ENCODE measurements around the gene FYN.

FYN gene

GRCh38 chr6:111765763-111766162, 107.5 kb downstream of the FYN start:
- DNase-seq = no peak

DNA sequence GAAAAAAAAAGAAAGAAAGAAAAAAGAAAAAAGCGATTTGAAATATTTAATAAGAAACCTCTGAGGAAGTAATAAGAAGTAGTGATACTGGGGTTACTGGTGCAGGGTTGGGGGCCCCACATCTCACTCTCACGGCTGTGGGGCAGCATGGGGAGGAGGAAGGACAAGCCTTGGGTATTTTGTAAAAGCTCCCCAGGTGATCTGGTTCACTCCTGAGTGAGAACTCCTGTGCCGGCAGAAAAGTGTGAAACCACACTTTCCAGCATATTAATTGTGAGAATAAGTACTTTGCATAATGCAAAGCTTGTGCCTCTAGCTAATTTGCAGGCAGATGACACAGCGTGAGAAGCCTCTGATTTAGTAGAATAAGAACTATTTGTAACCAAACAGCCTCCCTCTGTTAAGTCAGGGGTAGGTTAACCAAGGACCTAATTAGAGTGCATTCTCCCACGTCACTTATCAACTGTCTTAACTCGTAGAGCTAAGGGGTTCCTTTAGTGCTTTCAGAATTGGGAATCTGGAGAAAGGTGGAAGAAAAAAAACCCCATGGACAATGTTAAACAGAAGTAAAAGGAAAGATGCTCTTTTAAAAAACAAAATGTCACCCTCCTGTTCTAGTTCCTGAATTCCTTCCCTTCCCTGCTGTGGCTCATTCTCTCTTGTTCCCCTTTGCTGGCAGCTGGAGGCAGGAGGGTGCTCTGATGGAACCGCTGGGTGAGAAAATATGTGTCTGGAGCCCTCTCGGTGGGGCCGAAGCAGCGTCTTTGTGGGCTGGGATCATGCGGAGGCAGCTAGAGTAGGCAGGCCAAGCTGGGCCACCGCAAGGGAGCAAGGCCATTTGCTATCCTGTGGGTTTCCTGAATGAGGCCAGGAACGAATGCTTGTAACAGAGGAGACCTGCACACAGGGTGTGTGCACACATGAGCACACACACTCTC, 108.7 kb downstream of the FYN start:
- DNase-seq = peak; percentile 71

DNA sequence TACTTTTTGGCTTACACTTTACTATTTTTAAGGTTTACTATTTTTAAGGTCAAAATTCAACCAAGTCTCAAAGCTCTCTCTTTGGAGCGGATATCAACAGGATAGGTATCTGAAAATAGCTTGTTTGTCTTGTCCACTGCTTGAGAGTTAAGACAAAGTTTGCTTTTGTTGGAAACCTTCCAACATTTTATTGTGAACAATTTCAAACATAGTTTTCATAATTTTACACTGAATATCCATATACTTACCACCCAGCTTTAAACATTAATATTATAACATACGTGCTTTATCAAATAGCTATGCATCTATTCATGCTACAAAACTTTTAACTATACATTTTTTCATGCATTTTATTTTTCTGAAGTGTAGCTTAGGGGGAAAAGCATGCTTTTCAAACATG, 109.9 kb downstream of the FYN start:
- no peak for DNase-seq

- peak; percentile 51 for DNase-seq
Measured at GRCh38 chr6:111761783-111762312, 111.4 kb downstream of the FYN start.

DNA sequence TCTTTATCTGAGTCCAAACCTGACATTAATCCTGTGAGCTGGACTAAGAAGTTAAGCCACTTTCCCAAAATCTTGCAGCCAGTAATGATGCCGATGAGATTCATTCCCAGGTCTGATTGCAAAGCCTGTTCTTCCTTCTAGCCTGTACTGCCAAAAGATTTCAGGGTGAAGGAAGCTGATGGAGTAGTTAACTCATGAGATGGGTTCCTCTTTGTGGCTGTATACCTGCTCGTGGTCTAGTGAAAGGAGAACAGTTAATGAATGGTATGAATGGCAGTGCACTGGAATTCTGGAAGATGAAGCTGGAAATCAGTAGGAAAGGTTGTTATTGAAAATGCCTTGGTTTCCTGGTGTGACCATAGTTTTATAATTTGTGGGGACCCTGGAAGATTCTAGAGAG, 112.0 kb downstream of the FYN start:
- no peak for DNase-seq

DNA sequence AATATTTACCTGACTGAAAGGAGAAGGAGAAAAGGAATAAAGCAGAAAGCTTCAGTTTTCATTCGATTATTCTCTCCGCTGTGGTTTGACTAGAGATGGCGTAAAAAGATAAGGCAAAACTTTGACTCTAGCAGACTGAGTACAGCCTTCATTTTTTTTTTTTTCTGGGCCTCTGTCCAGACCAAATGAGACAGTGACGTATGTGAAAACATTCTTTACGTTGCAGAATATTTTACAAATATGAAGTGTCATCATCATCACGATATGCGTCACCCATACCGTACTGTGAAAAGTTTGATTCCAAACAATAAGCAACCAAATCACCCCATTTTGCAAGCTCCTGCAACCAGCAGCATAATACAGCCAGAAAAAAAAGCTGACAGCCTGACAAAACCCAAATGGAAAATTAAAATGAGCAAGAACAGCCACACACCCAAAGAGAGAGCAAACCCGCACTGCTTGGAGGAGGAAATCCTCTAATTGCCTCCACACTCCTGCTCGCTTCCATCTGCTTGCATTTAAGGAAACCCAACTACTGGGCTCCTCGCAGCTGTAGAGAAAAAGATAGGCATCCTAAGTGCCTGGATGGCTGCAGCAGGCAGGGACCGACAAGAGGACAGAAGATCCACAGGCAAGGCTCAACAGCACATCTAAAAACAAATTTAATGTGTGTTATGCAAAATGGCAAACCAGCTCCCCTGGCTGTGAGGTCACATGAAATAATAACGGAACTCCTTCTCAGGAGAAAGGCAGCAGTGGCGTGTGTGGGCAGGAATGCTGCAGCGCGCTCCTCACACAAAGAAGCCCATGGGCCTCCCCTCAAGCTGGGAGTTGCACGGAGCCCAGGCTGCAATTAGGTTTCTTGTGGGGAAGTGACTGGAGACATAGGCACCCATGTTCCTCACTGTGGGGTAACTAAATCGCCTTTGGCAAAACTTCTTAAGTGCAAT, 113.1 kb downstream of the FYN start:
- DNase-seq = no peak

GRCh38 chr6:111759331-111759835, 113.9 kb downstream of the FYN start:
- no peak for DNase-seq

- no peak for DNase-seq
Measured at GRCh38 chr6:111758608-111759329, 114.5 kb downstream of the FYN start.

- no peak for DNase-seq
Measured at GRCh38 chr6:111757342-111757741, 115.9 kb downstream of the FYN start.

DNA sequence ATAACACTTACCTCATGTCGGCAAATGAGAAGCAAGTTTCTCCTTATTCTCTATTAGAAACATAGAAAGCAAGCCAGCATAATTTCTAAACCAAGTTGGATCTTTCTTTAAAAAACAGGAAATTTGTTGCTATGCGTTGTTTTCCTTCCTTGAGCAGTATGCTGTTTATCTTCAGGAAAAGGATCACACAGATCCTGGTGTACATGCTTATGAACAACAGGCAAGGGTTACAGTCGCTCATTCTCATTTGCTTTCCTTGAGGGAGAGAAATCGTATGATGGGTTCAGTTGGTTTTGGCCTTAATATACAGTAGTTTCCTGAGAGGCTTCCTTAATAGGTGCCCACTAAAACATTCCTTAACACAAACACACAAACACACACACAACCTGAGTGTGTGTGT, 118.8 kb downstream of the FYN start:
- DNase-seq = no peak

DNA sequence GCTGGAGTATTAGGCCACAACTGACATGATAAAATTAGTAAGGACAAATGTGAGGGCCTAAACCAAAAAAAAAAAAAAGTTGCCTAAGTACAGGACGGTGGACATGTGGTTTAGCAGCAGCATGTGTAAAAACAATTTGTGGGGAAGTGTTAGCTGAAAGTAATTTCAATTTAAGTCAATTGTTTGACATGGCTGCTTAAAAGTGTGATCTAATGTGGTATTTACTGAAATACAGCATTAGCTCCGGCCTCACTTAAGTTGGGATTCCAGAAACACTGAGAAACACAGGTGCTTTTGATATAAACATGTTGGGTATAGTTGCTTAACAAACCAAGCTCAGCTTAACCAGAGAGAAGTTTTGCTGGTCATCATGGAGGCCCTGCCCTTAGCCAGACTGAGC, 119.7 kb downstream of the FYN start:
- DNase-seq = no peak

DNA sequence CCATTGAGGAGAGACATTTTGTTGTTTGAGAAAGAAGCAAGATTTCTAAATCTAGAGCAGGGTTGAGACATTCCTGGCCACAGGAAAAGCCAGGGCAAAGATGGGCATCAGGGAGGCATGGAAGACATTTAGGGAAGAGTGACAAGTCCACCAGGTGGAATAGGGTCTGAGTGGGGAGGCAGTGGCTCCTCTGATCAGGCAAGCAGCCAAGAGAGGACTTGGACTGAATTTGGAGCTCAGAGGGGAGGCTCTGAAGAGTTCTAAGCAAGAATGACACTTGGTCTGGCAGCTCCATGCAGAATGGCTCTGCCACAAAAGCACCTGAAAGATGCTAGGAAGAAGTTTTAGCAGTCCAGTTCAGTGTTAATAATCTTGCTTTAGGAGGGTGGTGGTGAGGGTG, 120.8 kb downstream of the FYN start:
- no peak for DNase-seq

DNA sequence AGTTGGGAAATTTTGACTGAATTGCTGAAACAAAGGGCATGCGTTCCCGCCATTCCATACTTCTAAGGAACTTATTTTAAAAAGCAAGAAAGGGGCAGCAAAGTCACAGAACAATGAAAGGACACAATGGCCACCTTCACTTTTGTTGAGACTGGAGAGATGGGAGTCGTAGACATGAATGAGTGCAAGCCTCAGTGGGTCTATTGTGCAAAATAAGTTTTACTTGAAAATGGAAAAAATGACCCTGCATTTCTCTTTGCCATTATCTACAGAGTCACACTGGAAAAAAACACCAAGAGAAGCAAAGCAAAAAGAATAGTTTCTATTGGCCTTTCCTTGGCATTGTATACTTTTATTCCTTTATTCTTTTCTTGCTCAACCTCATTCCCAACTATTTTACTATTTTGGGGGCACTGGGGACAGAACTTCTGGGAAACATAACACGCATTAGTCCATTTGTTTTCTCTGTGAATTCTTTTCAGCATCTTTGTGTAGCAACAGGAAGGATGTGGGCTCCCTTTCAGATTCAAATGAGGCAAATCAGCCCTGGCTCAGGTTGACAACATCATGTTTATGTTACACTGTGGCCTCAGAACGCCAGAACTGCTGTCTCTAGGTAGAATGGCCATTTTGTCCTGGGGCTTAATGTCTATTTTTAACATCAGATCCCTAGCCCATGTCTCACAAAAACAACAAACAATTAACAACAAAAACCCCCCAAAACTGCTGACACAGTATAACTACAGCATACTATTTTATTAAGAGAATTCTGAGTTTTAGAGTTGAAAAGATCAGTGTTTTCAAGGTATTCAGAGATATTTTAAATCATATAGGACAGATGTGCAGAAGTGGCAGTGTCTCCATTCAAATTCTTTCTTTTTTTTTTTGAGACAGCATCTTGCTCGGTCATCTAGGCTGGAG, 122.2 kb downstream of the FYN start:
- peak; percentile 27 for DNase-seq

DNA sequence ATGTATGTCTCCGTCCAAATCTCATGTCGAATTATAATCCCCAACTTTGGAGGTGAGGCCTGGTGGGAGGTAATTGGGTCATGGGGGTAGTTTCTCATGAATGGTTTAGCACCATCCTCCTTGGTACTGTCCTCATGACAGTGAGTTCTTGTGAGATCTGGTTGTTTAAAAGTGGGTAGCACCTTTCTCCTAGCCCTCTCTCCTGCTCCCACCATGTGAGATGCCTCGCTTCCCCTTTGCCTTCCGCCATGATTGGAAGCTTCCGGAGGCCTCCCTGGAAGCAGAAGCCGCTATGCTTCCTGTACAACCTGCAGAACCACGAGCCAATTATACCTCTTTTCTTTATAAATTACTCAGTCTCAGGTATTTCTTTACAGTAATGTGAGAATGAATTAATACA, 123.1 kb downstream of the FYN start:
- no peak for DNase-seq

- DNase-seq = no peak
Measured at GRCh38 chr6:111748231-111748647, 125.0 kb downstream of the FYN start.

DNA sequence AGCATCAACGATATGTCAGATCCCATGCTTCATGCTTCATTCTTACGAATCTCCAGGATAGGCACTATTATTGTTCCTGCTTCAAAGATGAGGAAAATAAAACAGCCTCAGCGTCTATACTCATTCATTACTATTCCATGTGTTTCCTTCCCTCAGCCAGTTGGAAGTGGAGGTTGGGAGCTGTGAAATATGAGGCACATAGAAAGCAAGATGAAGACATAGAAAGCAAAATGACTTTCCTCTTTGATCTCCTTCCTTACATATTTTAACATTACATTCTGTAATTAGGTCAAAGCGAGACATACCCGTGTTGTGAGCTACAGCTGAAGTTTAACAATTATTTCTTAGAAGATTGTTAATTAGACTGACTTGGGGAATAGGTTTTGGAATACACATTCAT, 125.4 kb downstream of the FYN start:
- DNase-seq = no peak

- no peak for DNase-seq
Measured at GRCh38 chr6:111747396-111747795, 125.9 kb downstream of the FYN start.

DNA sequence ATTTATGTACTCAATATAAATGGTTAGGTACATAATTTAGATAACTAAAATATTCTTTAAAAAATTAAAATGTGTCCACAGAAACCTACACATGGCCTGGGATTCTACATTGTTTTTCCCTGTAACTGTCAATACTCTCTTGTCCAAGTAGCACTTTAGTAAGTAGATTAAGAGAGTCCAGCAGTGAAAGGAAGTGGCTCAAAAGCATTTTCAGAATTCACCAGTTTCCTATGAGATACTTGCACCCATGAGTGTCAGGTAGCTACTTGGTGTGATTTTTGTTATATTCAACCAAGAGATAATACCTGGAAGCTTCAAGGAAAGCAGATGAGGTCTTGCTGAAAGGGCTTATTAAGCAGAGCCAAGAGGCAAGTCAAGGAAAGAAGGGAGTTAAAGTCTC, 126.3 kb downstream of the FYN start:
- DNase-seq = no peak

GRCh38 chr6:111745636-111746035, 127.6 kb downstream of the FYN start:
- no peak for DNase-seq

GRCh38 chr6:111745186-111745585, 128.1 kb downstream of the FYN start:
- no peak for DNase-seq
